ENCODE results near the gene FADS2. TPM values are rescaled to one million over a fixed set of nuclear protein-coding genes. Genes with fewer than 3 reads are reported as not detected.

The FADS2 gene
- total and polyA plus RNA-seq, 7 experiments from 2014 or later = 0.19 to 192 (median 2.1) TPM

Small RNAs within 50 kb of the gene (microRNA-seq; reads per million reads assigned to microRNA genes)
- not detected for gene MIR6746 (ENCODE audit: borderline microRNAs expressed)

Other genes with a start within 250 kb of the FADS2 start
- under 1 TPM in 2 of 5 experiments, not detected in 3; 0.08 to 0.44 TPM for gene SYT7, start 247.2 kb upstream of the FADS2 start, total RNA-seq
- gene SYT7, start 247.2 kb upstream of the FADS2 start, polyA plus RNA-seq = not detected
- 1 to 10 TPM in 1 of 5 experiments, under 1 TPM in 4; 0.15 to 2.1 (median 0.35) TPM for gene DAGLA, start 147.9 kb upstream of the FADS2 start, total RNA-seq
- gene DAGLA, start 147.9 kb upstream of the FADS2 start, polyA plus RNA-seq = under 1 TPM; 0.24 to 0.26 TPM
- 1 to 10 TPM in 1 of 5 experiments, under 1 TPM in 4; 0.19 to 1.5 (median 0.29) TPM for gene MYRF, start 75.7 kb upstream of the FADS2 start, total RNA-seq
- gene MYRF, start 75.7 kb upstream of the FADS2 start, polyA plus RNA-seq = under 1 TPM in 1 of 2 donors, not detected in 1; 0.44 TPM
- gene TMEM258, start 35.7 kb upstream of the FADS2 start, total RNA-seq = 100 to 1,000 TPM in 1 of 5 experiments, 10 to 100 TPM in 4; 58.4 to 182 (median 83.3) TPM
- gene TMEM258, start 35.7 kb upstream of the FADS2 start, polyA plus RNA-seq = 100 to 1,000 TPM; 149 to 229 TPM
- 100 to 1,000 TPM in 1 of 5 experiments, 10 to 100 TPM in 1, 1 to 10 TPM in 3; 7.6 to 101 (median 7.9) TPM for gene FEN1, start 35.4 kb upstream of the FADS2 start, total RNA-seq
- gene FEN1, start 35.4 kb upstream of the FADS2 start, polyA plus RNA-seq = 10 to 100 TPM; 10.3 to 17.7 TPM
- gene FADS1, start 11.3 kb upstream of the FADS2 start, total RNA-seq = 10 to 100 TPM in 2 of 5 experiments, 1 to 10 TPM in 1, under 1 TPM in 2; 0.62 to 52.1 (median 2.3) TPM
- gene FADS1, start 11.3 kb upstream of the FADS2 start, polyA plus RNA-seq = 1 to 10 TPM in 1 of 2 donors, not detected in 1; 2.9 TPM
- gene FADS3, start 63.2 kb downstream of the FADS2 start, total RNA-seq = 1 to 10 TPM; 1.4 to 8.6 (median 6.2) TPM
- gene FADS3, start 63.2 kb downstream of the FADS2 start, polyA plus RNA-seq = 1 to 10 TPM in 1 of 2 donors, under 1 TPM in 1; 0.31 to 1.3 TPM
- gene RAB3IL1, start 89.3 kb downstream of the FADS2 start, total RNA-seq = 1 to 10 TPM in 1 of 5 experiments, under 1 TPM in 1, not detected in 3; 0.49 to 1.9 TPM
- not detected for gene RAB3IL1, start 89.3 kb downstream of the FADS2 start, polyA plus RNA-seq
- 1 to 10 TPM in 2 of 5 experiments, under 1 TPM in 2, not detected in 1; 0.49 to 7.1 (median 0.75) TPM for gene BEST1, start 122.1 kb downstream of the FADS2 start, total RNA-seq
- gene BEST1, start 122.1 kb downstream of the FADS2 start, polyA plus RNA-seq = 1 to 10 TPM in 1 of 2 donors, under 1 TPM in 1; 0.83 to 1.4 TPM
- 1,000 to 10,000 TPM in 2 of 5 experiments, 100 to 1,000 TPM in 3; 684 to 3,858 (median 993) TPM for gene FTH1, start 139.3 kb downstream of the FADS2 start, total RNA-seq
- gene FTH1, start 139.3 kb downstream of the FADS2 start, polyA plus RNA-seq = 1,000 to 10,000 TPM; 2,587 to 3,203 TPM